NCI-H1694 (cell line): ENCODE data around the gene ADARB2.
"Not testable (repeated sequence)": the region's sequence is repeated elsewhere in the genome, so short reads cannot be mapped to it uniquely, and the experiment has no call there.

Experiments used
- DNase-seq: peaks from one replicate; lab custom pipeline; 2025; lab: John Stamatoyannopoulos, UW

The ADARB2 gene

GRCh38 chr10:1227510-1228402, 509.6 kb downstream of the ADARB2 start:
- DNase-seq, result no peak

- DNase-seq, result not testable (repeated sequence)
These were observed 510.4 kb downstream of the ADARB2 start for GRCh38 chr10:1226907-1227306.

GRCh38 chr10:1219874-1220273, 517.5 kb downstream of the ADARB2 start:
- not testable (repeated sequence) for DNase-seq

GRCh38 chr10:1217661-1218060, 519.7 kb downstream of the ADARB2 start:
- DNase-seq, result no peak

GRCh38 chr10:1217237-1217587, 520.1 kb downstream of the ADARB2 start:
- DNase-seq, result no peak

- no peak for DNase-seq
These were observed 520.6 kb downstream of the ADARB2 start for GRCh38 chr10:1216574-1217236.

- no peak for DNase-seq
These were observed 521.3 kb downstream of the ADARB2 start for GRCh38 chr10:1215862-1216573.

- no peak for DNase-seq
These were observed 522.3 kb downstream of the ADARB2 start for GRCh38 chr10:1214882-1215540.

GRCh38 chr10:1214071-1214675, 523.2 kb downstream of the ADARB2 start:
- no peak for DNase-seq

GRCh38 chr10:1213252-1214070, 523.9 kb downstream of the ADARB2 start:
- no peak for DNase-seq

- no peak for DNase-seq
These were observed 524.7 kb downstream of the ADARB2 start for GRCh38 chr10:1212571-1213141.

- peak; percentile 45 for DNase-seq
These were observed 525.3 kb downstream of the ADARB2 start for GRCh38 chr10:1211844-1212570.

- DNase-seq, result no peak
These were observed 526.7 kb downstream of the ADARB2 start for GRCh38 chr10:1210667-1211066.

- no peak for DNase-seq
These were observed 527.9 kb downstream of the ADARB2 start for GRCh38 chr10:1209355-1209979.

- no peak for DNase-seq
These were observed 528.7 kb downstream of the ADARB2 start for GRCh38 chr10:1208366-1209311.

GRCh38 chr10:1206601-1207000, 530.7 kb downstream of the ADARB2 start:
- no peak for DNase-seq

- no peak for DNase-seq
These were observed 531.2 kb downstream of the ADARB2 start for GRCh38 chr10:1206101-1206500.

GRCh38 chr10:1205450-1206030, 531.8 kb downstream of the ADARB2 start:
- no peak for DNase-seq
